ENCODE data around the gene ZFAND6. TPM values are rescaled to one million over a fixed set of nuclear protein-coding genes. Genes with fewer than 3 reads are reported as not detected.
A peak's percentile ranks its signal among the peaks of the same experiment; 100 is the strongest.

The ZFAND6 gene
- polyA plus RNA-seq, 1 donor from 2014 or later: 353 TPM

DNA sequence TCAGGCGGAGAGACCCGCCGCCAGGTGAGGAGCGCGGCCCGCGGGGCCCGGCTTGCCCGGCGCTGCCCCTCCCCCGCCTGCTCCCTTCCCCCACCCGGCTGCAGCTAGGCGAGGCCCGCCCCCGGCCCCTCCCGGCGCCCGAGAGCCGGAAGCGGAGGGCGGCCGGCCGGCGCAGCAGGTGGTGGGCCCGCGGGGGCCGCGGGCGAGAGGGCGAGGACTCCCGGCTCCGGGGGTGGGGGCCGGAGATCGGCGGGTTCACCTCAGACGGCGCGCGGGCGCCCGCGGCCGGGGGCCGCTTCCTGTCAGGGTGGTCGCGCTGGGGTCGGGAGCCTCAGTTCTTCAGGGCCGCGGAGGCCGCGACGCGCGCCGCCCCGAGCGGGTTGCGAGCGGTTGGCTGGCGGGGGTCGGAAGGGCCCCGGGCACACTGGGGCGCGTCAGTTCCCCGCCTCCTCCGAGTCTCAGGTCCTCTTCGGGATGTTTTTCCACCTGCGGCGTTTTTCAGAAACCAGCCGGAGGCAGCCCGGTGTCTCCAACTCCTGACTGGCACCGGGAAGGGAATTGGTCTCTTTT is 395 bp downstream of the ZFAND6 start:
- H3F3A ChIP-seq (ENCODE audit: insufficient read depth, low read length, poor library complexity, severe bottlenecking): no peaks in the 10 kb centered on the region
- peaks cover 15% of the 10 kb centered on the region for H3K27me3 ChIP-seq (ENCODE audit: insufficient read depth, low read depth, low read length)
- peak overlapping the region; percentile 28 for H3K27ac ChIP-seq (ENCODE audit: low read length)
- peaks cover 38% of the 10 kb centered on the region for H3K79me2 ChIP-seq (replicated peaks; ENCODE audit: insufficient read depth, low read length)
- no peaks in the 10 kb centered on the region for H3K36me3 ChIP-seq (ENCODE audit: insufficient read depth, low read length)
- no peaks in the 10 kb centered on the region for H3K9me3 ChIP-seq (ENCODE audit: low read length)
- peak overlapping the region; percentile 27 for H3K4me2 ChIP-seq (ENCODE audit: low read length)
- no peak overlapping the region for H2AFZ ChIP-seq (ENCODE audit: low read depth, low read length)
- H3K9ac ChIP-seq (ENCODE audit: low read length): peak overlapping the region; percentile 55
- peak overlapping the region; percentile 93 for H3K4me3 ChIP-seq (ENCODE audit: low read length)
- H3K9me2 ChIP-seq (ENCODE audit: insufficient read depth, low read length): no peaks in the 10 kb centered on the region
- no peaks in the 10 kb centered on the region for H4K20me1 ChIP-seq (ENCODE audit: insufficient read depth)
- TF ChIP-seq EP300 (conservative IDR thresholded peaks at IDR 0.05; ENCODE audit: poor library complexity, severe bottlenecking) (no peak), REST (IDR thresholded peaks at IDR 0.05; ENCODE audit: borderline replicate concordance) (no peak), MXI1 (conservative IDR thresholded peaks at IDR 0.05; ENCODE audit: poor library complexity, severe bottlenecking) (no peak), EZH2 (IDR thresholded peaks at IDR 0.05; ENCODE audit: borderline replicate concordance, insufficient read depth, low read length, poor library complexity, severe bottlenecking) (no peak), POLR2AphosphoS5 (IDR thresholded peaks at IDR 0.05) (peak; percentile 2), TAF1 (IDR thresholded peaks at IDR 0.05; ENCODE audit: low read depth) (no peak), SMC3 (conservative IDR thresholded peaks at IDR 0.05; ENCODE audit: poor library complexity) (peak; percentile 21), RAD21 (conservative IDR thresholded peaks at IDR 0.05) (no peak)
- TF ChIP-seq, protein P1, sequence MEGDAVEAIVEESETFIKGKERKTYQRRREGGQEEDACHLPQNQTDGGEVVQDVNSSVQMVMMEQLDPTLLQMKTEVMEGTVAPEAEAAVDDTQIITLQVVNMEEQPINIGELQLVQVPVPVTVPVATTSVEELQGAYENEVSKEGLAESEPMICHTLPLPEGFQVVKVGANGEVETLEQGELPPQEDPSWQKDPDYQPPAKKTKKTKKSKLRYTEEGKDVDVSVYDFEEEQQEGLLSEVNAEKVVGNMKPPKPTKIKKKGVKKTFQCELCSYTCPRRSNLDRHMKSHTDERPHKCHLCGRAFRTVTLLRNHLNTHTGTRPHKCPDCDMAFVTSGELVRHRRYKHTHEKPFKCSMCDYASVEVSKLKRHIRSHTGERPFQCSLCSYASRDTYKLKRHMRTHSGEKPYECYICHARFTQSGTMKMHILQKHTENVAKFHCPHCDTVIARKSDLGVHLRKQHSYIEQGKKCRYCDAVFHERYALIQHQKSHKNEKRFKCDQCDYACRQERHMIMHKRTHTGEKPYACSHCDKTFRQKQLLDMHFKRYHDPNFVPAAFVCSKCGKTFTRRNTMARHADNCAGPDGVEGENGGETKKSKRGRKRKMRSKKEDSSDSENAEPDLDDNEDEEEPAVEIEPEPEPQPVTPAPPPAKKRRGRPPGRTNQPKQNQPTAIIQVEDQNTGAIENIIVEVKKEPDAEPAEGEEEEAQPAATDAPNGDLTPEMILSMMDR (IDR thresholded peaks at IDR 0.05; ENCODE audit: poor library complexity, severe bottlenecking): no peak

- Histone ChIP-seq H3K27ac (ENCODE audit: low read length) (no peak overlapping the region), H3K36me3 (ENCODE audit: insufficient read depth, low read length) (no peaks in the 10 kb centered on the region), H4K20me1 (ENCODE audit: insufficient read depth) (no peaks in the 10 kb centered on the region), H3K27me3 (ENCODE audit: insufficient read depth, low read depth, low read length) (peaks cover 15% of the 10 kb centered on the region), H3K9me3 (ENCODE audit: low read length) (no peaks in the 10 kb centered on the region), H3K9me2 (ENCODE audit: insufficient read depth, low read length) (no peaks in the 10 kb centered on the region), H2AFZ (ENCODE audit: low read depth, low read length) (no peak overlapping the region), H3K9ac (ENCODE audit: low read length) (peak overlapping the region; percentile 55), H3K4me3 (ENCODE audit: low read length) (peak overlapping the region; percentile 93), H3F3A (ENCODE audit: insufficient read depth, low read length, poor library complexity, severe bottlenecking) (no peaks in the 10 kb centered on the region), H3K4me2 (ENCODE audit: low read length) (peak overlapping the region; percentile 27), H3K79me2 (replicated peaks; ENCODE audit: insufficient read depth, low read length) (peaks cover 43% of the 10 kb centered on the region)
- TF ChIP-seq EZH2 (IDR thresholded peaks at IDR 0.05; ENCODE audit: borderline replicate concordance, insufficient read depth, low read length, poor library complexity, severe bottlenecking) (no peak), RAD21 (conservative IDR thresholded peaks at IDR 0.05) (no peak)
Measured at GRCh38 chr15:80060356-80061006, 1.0 kb downstream of the ZFAND6 start.
